Measurements from ENCODE around the gene POLR1B. TPM values are rescaled to one million over a fixed set of nuclear protein-coding genes. Genes with fewer than 3 reads are reported as not detected.
"Not testable (repeated sequence)": the region's sequence is repeated elsewhere in the genome, so short reads cannot be mapped to it uniquely, and the experiment has no call there.

The POLR1B gene
- total RNA-seq, 1 experiment from 2014 or later = 83.6 TPM

DNA sequence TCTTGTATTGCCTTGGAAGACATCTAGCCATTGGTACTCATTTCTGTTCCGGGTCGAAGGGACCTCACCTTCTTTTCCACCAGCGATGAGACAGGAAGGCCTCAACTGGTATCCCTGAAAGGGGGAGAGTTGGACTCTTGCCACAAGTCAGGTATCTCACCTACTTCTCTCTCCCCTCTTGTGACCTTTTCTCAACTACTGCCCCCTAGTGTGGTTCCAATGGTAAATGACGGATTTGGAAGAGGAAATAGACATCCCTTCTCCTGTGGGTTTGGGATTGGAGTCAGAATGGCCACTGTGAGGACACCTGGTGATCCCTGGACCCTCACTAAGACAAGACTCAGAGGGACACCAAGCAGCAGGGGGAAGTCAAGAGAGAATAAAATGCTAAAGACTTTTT is 46.4 kb upstream of the POLR1B start:
- not testable (repeated sequence) for H3K4ac ChIP-seq (ENCODE audit: low read depth, low read length); H4K91ac ChIP-seq (ENCODE audit: insufficient read length, low read depth, low read length); H3K79me1 ChIP-seq (ENCODE audit: insufficient read depth, low read depth, low read length, poor library complexity, severe bottlenecking); H3K23ac ChIP-seq (ENCODE audit: insufficient read length, low read depth, low read length); DNase-seq; H2BK15ac ChIP-seq (ENCODE audit: low read depth, low read length); H3K9me3 Mint-ChIP-seq; H3T11ph ChIP-seq (ENCODE audit: low read length); H3K27me3 Mint-ChIP-seq (ENCODE audit: low read depth); H3K27me3 ChIP-seq (ENCODE audit: insufficient read depth, low read length); H3K14ac ChIP-seq (ENCODE audit: insufficient read depth, low read length); H3K27ac Mint-ChIP-seq; H3K56ac ChIP-seq (ENCODE audit: insufficient read length, low read depth, low read length); H4K5ac ChIP-seq (ENCODE audit: insufficient read length, low read depth, low read length); H2AK5ac ChIP-seq (ENCODE audit: insufficient read length, low read length); H2BK120ac ChIP-seq (ENCODE audit: low read depth, low read length, poor library complexity, severe bottlenecking); H2BK5ac ChIP-seq (ENCODE audit: insufficient read length, low read length); H2BK20ac ChIP-seq (ENCODE audit: low read depth, low read length, poor library complexity, severe bottlenecking); H3K18ac ChIP-seq (ENCODE audit: insufficient read length, low read depth, low read length); H3K79me2 ChIP-seq (ENCODE audit: insufficient read depth, low read length); H3K9me3 ChIP-seq (ENCODE audit: control insufficient read depth, low read depth, low read length); H3K27ac ChIP-seq (ENCODE audit: insufficient read length, low read depth, low read length); H3K9ac ChIP-seq (ENCODE audit: extremely low read depth, insufficient read length, low read length); H2AFZ ChIP-seq (ENCODE audit: low read length); H3K4me2 ChIP-seq (ENCODE audit: insufficient read depth, insufficient read length, low read length); H4K8ac ChIP-seq (replicated peaks; ENCODE audit: insufficient read length, low read depth, low read length); H2BK12ac ChIP-seq (ENCODE audit: insufficient read length, low read depth, low read length); H3K4me1 ChIP-seq (ENCODE audit: insufficient read depth, low read length); H4K20me1 ChIP-seq (ENCODE audit: control insufficient read depth, insufficient read depth, insufficient read length); H3K4me3 Mint-ChIP-seq; H3K23me2 ChIP-seq (ENCODE audit: insufficient read length, low read depth, low read length, poor library complexity, severe bottlenecking); H3K4me1 Mint-ChIP-seq
- no CpG with 5 or more reads among the region's 4 CpGs for WGBS (ENCODE audit: extremely low coverage, insufficient read length, low lambda C conversion rate)
- H3K36me3 Mint-ChIP-seq (ENCODE audit: insufficient read depth in 1 of 3, low read depth in 3 of 3) = peaks cover 5 to 16% (median 14%) of the 10 kb centered on the region in 3 experiments; a peak in 6 of 7 replicates
- TF ChIP-seq, protein P1, sequence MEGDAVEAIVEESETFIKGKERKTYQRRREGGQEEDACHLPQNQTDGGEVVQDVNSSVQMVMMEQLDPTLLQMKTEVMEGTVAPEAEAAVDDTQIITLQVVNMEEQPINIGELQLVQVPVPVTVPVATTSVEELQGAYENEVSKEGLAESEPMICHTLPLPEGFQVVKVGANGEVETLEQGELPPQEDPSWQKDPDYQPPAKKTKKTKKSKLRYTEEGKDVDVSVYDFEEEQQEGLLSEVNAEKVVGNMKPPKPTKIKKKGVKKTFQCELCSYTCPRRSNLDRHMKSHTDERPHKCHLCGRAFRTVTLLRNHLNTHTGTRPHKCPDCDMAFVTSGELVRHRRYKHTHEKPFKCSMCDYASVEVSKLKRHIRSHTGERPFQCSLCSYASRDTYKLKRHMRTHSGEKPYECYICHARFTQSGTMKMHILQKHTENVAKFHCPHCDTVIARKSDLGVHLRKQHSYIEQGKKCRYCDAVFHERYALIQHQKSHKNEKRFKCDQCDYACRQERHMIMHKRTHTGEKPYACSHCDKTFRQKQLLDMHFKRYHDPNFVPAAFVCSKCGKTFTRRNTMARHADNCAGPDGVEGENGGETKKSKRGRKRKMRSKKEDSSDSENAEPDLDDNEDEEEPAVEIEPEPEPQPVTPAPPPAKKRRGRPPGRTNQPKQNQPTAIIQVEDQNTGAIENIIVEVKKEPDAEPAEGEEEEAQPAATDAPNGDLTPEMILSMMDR (conservative IDR thresholded peaks at IDR 0.05) = peak; percentile 36

Data from H9 (cell line).